ENCODE results near the gene ZCWPW1. TPM values are rescaled to one million over a fixed set of nuclear protein-coding genes. Genes with fewer than 3 reads are reported as not detected.

Gene ZCWPW1
- total and polyA plus RNA-seq, 2 of the 13 experiments (the other 11 are each of a cell fraction or from before 2014, with no cell fraction given) = 2.4 to 2.5 TPM

DNA sequence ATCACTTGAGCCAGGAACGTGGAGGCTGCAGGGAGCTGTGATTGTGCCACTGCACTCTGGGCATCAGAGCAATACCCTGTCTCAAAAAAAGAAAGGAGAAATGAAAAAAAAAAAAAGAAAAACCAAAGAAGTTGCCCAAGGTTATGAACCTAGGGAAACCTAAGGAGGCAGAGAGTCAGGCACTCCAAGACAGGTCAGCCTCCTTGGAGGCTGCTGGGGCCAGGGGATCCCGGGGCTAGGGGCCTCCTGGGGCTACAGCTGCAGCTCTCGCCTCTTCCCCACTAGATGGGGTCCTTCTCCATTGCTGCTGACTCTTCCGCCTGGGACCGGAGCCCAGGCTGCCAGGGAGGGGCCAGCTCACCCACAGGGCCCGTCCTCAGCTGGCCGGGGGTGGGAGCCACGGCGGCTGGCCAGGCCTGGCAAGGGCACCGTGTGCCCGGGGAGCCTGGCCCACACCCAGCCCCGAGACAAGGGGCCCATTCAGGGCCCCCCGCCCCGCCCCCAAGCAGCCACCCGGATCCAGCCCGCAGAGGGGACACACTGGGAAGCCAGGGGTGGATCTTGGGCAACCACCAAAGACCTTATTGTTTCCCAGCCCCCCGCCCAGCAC, 37.3 kb upstream of the ZCWPW1 start (continued):
- peak; percentile 47; the same call in 1 of the 2 replicates for TF ChIP-seq MAZ (IDR thresholded peaks at IDR 0.05; ENCODE audit: borderline replicate concordance, low read depth, low read length)
- no peak for TF ChIP-seq MAZ (CRISPR knock-in tag; IDR thresholded peaks at IDR 0.05; ENCODE audit: low read depth)
- TF ChIP-seq, protein P1, sequence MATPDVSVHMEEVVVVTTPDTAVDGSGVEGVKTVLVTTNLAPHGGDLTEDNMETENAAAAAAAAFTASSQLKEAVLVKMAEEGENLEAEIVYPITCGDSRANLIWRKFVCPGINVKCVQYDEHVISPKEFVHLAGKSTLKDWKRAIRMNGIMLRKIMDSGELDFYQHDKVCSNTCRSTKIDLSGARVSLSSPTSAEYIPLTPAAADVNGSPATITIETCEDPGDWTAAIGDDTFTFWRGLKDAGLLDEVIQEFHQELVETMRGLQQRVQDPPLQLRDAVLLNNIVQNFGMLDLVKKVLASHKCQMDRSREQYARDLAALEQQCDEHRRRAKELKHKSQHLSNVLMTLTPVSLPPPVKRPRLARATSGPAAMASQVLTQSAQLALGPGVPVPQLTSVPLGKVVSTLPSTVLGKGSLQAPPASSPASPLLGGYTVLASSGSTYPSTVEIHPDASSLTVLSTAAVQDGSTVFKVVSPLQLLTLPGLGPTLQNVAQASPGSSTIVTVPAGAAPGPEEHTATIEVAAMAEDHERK (CRISPR knock-in tag; IDR thresholded peaks at IDR 0.05; ENCODE audit: low read depth) = no peak
- no peak for TF ChIP-seq DNMT1 (CRISPR knock-in tag; IDR thresholded peaks at IDR 0.05)
- TF ChIP-seq NFYB (CRISPR knock-in tag; IDR thresholded peaks at IDR 0.05) = no peak
- 0 out of 2 replicates have a peak, but pooled peaks have one; percentile 43 for TF ChIP-seq MIER3 (CRISPR knock-in tag; IDR thresholded peaks at IDR 0.05; ENCODE audit: borderline replicate concordance)
- no peak for TF ChIP-seq DPF2 (CRISPR knock-in tag; IDR thresholded peaks at IDR 0.05; ENCODE audit: borderline replicate concordance, low read depth)
- no peak for TF ChIP-seq SOX13 (IDR thresholded peaks at IDR 0.05)
- peak in 1 of 2 experiments; percentile 9; a peak in 1 of 4 replicates for TF ChIP-seq SOX13 (CRISPR knock-in tag; conservative IDR thresholded peaks at IDR 0.05 in 1 of 2, IDR thresholded peaks at IDR 0.05 in 1 of 2)
- TF ChIP-seq ZNF550 (CRISPR knock-in tag; IDR thresholded peaks at IDR 0.05; ENCODE audit: borderline replicate concordance) = no peak
- no peak for TF ChIP-seq ZNF589 (CRISPR knock-in tag; conservative IDR thresholded peaks at IDR 0.05)
- TF ChIP-seq, protein P2, sequence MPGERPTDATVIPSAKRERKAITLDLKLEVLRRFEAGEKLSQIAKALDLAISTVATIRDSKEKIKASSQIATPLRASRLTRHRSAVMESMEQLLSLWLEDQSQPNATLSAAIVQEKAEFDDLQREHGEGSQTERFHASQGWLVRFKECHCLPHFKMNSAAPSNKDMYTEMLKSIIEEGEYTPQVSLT (CRISPR knock-in tag; IDR thresholded peaks at IDR 0.05; ENCODE audit: borderline replicate concordance, low read depth) = no peak
- TF ChIP-seq ZNF879 (CRISPR knock-in tag; IDR thresholded peaks at IDR 0.05) = no peak
- no peak for TF ChIP-seq ZNF124 (CRISPR knock-in tag; IDR thresholded peaks at IDR 0.05)
- no peak for TF ChIP-seq BRD4 (CRISPR knock-in tag; IDR thresholded peaks at IDR 0.05)
- TF ChIP-seq CHD4 (IDR thresholded peaks at IDR 0.05; ENCODE audit: borderline replicate concordance, low read length) = no peak
- TF ChIP-seq SAP130 (CRISPR knock-in tag; IDR thresholded peaks at IDR 0.05; ENCODE audit: low read depth) = peak; percentile 52
- no peak for TF ChIP-seq ZNF674 (CRISPR knock-in tag; IDR thresholded peaks at IDR 0.05; ENCODE audit: low read depth)
- TF ChIP-seq PLRG1 (conservative IDR thresholded peaks at IDR 0.05) = no peak
- TF ChIP-seq MED8 (CRISPR knock-in tag; IDR thresholded peaks at IDR 0.05; ENCODE audit: insufficient replicate concordance) = no peak
- no peak for TF ChIP-seq NR2F6 (IDR thresholded peaks at IDR 0.05)
- TF ChIP-seq NR2F6 (CRISPR knock-in tag; IDR thresholded peaks at IDR 0.05) = 0 out of 2 replicates have a peak, but pooled peaks have one; percentile 27
- no peak for TF ChIP-seq CEBPB (IDR thresholded peaks at IDR 0.05; ENCODE audit: borderline replicate concordance, low read depth, low read length)
- no peak for TF ChIP-seq ZNF253 (CRISPR knock-in tag; IDR thresholded peaks at IDR 0.05; ENCODE audit: borderline replicate concordance)
- no peak for TF ChIP-seq NCOA5 (CRISPR knock-in tag; IDR thresholded peaks at IDR 0.05)
- TF ChIP-seq, protein P3, sequence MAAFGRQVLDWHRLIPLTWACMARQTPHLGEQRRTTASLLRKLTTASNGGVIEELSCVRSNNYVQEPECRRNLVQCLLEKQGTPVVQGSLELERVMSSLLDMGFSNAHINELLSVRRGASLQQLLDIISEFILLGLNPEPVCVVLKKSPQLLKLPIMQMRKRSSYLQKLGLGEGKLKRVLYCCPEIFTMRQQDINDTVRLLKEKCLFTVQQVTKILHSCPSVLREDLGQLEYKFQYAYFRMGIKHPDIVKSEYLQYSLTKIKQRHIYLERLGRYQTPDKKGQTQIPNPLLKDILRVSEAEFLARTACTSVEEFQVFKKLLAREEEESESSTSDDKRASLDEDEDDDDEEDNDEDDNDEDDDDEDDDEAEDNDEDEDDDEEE (CRISPR knock-in tag; IDR thresholded peaks at IDR 0.05) = no peak
- no peak for TF ChIP-seq ZBTB21 (CRISPR knock-in tag; IDR thresholded peaks at IDR 0.05)
- no peak for TF ChIP-seq SALL2 (CRISPR knock-in tag; IDR thresholded peaks at IDR 0.05)
- TF ChIP-seq ZBTB38 (CRISPR knock-in tag; IDR thresholded peaks at IDR 0.05) = no peak
- no peak for TF ChIP-seq HDAC1 (CRISPR knock-in tag; IDR thresholded peaks at IDR 0.05)
- peak; percentile 29; the same call in 1 of the 2 replicates for TF ChIP-seq ETV5 (CRISPR knock-in tag; IDR thresholded peaks at IDR 0.05; ENCODE audit: borderline replicate concordance)

All from HepG2 (cell line).